Mesothelial cell of epicardium (in vitro differentiated cells): ENCODE measurements around the gene NCAPH2. TPM values are rescaled to one million over a fixed set of nuclear protein-coding genes. Genes with fewer than 3 reads are reported as not detected.

Experiments used
- DNase-seq, 2 experiments: peaks; one replicate each; pipeline ENCODE4 v3.0.0; 2021; ENCODE audit warnings: low spot score in 2 of 2; ENCODE audit not compliant: unreplicated experiment in 2 of 2
- H3K27ac Mint-ChIP-seq: 2 replicates; pipeline ENCODE4 v1.8.0; 2021; ENCODE audit warnings: mixed read lengths
- H3K27me3 Mint-ChIP-seq: 2 replicates; pipeline ENCODE4 v1.8.0; 2021; ENCODE audit warnings: low read depth, mixed read lengths
- H3K36me3 Mint-ChIP-seq: 2 replicates; pipeline ENCODE4 v1.8.0; 2021; ENCODE audit warnings: mixed read lengths
- H3K4me1 Mint-ChIP-seq: 2 replicates; pipeline ENCODE4 v1.8.0; 2021; ENCODE audit warnings: mixed read lengths
- H3K4me3 Mint-ChIP-seq: 2 replicates; pipeline ENCODE4 v1.8.0; 2021; ENCODE audit warnings: mild to moderate bottlenecking, moderate library complexity, mixed read lengths
- H3K9me3 Mint-ChIP-seq: 2 replicates; pipeline ENCODE4 v1.8.0; 2021; ENCODE audit warnings: mixed read lengths
- total RNA-seq: library from RNA; stranded (reverse); gene quantifications from 3 replicates; pipeline ENCODE4 v1.2.1, GENCODE V29; 2021
- TF ChIP-seq, protein P1 (sequence below): fragments of 200-600 bp; sonication (generic); IDR thresholded peaks from one replicate; pipeline ENCODE4 v1.5.0; 2021; ENCODE audit warnings: antibody characterized with exemption; ENCODE audit not compliant: unreplicated experiment

The NCAPH2 gene
- total RNA-seq, 1 donor from 2014 or later = 60.3 TPM

DNA sequence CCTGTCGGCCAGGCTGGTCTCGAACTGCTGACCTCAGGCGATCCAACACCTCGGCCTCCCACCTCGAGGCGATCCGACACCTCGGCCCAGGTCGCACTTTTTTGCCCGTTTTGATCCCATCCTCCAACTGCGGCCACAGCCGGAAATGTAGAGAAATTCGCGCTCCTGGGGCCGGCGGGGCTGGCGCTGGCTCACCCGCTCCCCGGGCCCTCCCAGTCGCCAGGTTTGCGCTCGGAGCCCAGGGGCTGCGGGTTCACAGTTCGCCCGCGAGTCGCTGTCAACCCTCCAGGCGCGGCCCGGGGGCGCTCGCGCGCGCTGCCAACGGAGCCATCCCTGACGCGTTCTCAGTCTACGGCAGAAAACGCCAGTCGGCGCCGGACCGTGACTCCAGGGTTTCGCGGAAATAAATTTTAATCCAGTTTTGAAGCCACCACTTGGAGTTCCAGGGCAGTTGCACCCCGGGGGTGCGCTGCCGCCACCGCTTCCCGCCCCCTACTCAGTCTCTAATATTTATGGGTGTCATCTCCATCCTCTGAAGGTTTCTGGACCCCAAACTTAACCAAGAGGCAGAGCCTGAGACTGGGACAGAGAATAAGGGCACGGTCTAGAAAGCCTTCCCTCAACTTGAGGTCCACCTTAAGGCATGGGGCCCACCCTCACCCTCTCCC is 36.2 kb downstream of the NCAPH2 start:
- H3K4me1 Mint-ChIP-seq = peaks cover 17% of the 10 kb centered on the region
- no peaks in the 10 kb centered on the region for H3K36me3 Mint-ChIP-seq
- peak overlapping the region; percentile 34 for H3K27ac Mint-ChIP-seq
- no peaks in the 10 kb centered on the region for H3K27me3 Mint-ChIP-seq
- H3K9me3 Mint-ChIP-seq = no peaks in the 10 kb centered on the region
- peak in 1 of 2 experiments; percentile 84 for DNase-seq
- H3K4me3 Mint-ChIP-seq = peak overlapping the region; percentile 41
- TF ChIP-seq, protein P1, sequence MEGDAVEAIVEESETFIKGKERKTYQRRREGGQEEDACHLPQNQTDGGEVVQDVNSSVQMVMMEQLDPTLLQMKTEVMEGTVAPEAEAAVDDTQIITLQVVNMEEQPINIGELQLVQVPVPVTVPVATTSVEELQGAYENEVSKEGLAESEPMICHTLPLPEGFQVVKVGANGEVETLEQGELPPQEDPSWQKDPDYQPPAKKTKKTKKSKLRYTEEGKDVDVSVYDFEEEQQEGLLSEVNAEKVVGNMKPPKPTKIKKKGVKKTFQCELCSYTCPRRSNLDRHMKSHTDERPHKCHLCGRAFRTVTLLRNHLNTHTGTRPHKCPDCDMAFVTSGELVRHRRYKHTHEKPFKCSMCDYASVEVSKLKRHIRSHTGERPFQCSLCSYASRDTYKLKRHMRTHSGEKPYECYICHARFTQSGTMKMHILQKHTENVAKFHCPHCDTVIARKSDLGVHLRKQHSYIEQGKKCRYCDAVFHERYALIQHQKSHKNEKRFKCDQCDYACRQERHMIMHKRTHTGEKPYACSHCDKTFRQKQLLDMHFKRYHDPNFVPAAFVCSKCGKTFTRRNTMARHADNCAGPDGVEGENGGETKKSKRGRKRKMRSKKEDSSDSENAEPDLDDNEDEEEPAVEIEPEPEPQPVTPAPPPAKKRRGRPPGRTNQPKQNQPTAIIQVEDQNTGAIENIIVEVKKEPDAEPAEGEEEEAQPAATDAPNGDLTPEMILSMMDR = peak; percentile 47

DNA sequence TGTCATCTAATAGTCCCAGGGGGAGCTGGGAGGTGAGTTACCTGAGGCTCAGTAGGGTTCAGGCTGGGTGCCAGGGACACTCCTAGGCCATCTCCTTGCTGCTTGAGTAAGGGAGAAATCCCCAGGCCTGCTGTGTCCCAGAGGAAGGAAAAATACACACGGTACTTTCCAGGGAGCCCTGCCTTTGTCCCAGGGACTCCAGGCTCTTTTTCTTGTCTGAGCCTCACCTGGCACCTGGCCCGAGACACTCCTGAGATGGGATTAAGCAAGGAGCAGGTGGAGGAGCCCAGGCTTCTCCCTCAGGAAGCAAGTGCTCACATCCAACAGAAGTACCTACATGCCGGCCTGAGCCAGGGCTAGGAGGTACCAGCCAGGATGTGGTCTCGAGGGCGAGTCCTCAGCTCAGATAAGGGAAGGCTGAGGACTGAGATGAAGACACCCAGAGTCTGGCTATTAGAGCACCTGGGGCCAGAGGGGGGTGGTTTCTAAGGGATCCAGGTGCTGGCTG is 36.8 kb downstream of the NCAPH2 start:
- H3K27me3 Mint-ChIP-seq = no peaks in the 10 kb centered on the region
- no peaks in the 10 kb centered on the region for H3K36me3 Mint-ChIP-seq
- DNase-seq = no peak
- peaks cover 12% of the 10 kb centered on the region for H3K4me1 Mint-ChIP-seq
- TF ChIP-seq, protein P1 = no peak
- H3K9me3 Mint-ChIP-seq = no peaks in the 10 kb centered on the region
- H3K27ac Mint-ChIP-seq = no peak overlapping the region
- no peak overlapping the region for H3K4me3 Mint-ChIP-seq

DNA sequence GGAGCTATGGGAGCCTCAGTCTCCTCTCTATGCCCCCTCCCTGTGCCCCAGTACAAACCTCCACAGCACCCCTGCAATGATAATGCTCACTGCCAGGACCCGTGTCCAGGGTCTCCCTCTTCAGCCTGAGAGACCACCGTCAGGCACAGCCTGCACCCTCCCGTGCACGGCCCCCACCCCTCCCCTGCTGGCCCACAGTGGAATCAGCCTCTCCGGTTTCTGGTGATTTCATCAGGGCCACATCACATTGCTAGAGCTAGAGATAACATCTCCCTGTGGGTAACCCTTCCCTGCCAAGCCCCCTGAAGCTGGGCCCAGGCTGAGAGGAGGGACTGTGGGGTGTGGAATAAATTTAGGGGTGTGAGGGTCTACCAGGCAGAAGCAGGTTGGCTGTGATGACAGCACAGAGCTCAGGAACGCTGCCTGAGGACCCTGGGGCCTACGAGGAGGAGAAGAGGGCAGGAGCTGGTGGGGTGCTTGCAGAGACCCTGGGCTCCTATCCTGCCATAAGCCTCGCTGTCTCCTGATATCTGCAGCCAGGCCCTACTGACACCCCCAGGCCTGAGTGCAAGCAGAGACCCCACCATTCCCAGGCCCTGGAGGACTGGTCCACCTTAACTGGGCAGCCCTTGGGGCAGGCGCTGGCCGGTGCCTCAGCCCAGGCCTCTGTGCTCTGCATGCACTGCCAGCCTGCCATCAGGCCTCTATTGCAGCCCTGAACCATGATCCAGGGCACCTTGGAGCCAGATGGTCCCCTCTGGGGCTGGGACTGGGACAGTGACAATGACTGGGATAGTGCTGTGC is 37.7 kb downstream of the NCAPH2 start, which contains the start of gene KLHDC7B:
Gene KLHDC7B (plus strand): TSS at position 378 of the 804 bp plus-strand sequence. CDS start 345 bp downstream, at position 723.
- no peak within 1 kb of the TSS for H3K27ac Mint-ChIP-seq
- peaks cover 13% of the 10 kb centered on the region for H3K4me1 Mint-ChIP-seq
- H3K4me3 Mint-ChIP-seq = no peak within 1 kb of the TSS
- H3K27me3 Mint-ChIP-seq = no peaks in the 10 kb centered on the region
- TF ChIP-seq, protein P1 = no peak
- no peaks in the 10 kb centered on the region for H3K9me3 Mint-ChIP-seq
- DNase-seq = no peak
- H3K36me3 Mint-ChIP-seq = no peaks in the 10 kb centered on the region

DNA sequence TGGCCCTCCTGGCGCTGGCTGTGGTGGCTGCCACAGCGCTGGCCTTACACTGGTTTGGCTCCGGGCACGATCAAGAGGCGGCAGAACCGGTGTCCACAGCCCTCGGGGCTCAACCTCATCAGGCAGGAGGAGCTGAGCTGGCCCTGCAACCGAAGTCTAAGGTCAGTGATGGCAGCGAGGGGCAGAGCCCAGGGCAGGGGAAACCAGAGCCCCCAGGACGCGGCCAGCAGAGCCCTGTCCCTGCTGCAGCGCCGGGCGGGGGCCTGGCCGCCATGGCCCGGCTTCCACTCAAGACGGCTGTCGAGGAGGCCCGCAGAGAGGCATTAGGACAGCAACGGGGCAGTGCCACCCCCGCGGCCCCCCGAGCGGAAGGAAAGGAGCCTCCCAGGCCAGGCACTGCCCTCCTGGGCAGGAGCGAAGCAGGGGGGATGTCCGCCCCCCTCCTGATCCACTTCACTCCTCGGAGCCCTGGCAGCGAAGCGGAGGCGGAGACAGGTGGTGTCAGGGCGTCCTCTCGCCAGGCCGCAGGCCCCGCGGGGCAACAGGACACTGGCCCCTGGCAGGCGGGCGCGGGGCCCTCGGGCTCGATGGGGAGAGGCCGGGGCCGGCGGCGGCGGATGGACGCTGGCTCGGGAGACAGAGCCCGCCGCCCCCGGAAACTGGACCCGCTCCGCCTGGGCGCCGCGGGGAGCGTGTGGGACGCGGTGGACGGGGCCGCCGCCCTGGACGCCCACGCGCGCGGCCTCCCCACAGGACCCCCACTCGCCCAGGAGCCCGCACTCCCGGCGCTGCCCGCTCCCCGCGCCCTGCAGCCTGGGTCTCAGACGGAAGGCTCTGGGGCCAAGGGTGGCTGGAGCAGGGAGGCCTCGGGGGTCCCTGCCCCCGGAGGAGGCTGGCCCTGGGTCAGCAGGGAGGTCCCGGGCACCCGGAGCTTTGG is 38.6 kb downstream of the NCAPH2 start:
- DNase-seq = no peak
- Mint-ChIP-seq H3K27me3 (no peaks in the 10 kb centered on the region), H3K36me3 (no peaks in the 10 kb centered on the region), H3K4me3 (no peak overlapping the region), H3K27ac (no peak overlapping the region), H3K9me3 (no peaks in the 10 kb centered on the region), H3K4me1 (peaks cover 13% of the 10 kb centered on the region)
- TF ChIP-seq, protein P1 = no peak
